CD4-positive, alpha-beta T cell treated with Interleukin-12 subunit alpha and Interleukin-12 subunit beta, for 1 hour (primary cell): ENCODE results near the gene KCNJ11.
"Not testable (repeated sequence)": the region's sequence is repeated elsewhere in the genome, so short reads cannot be mapped to it uniquely, and the experiment has no call there.

Experiments used
- DNase-seq: peaks from one replicate; pipeline ENCODE4 v3.0.0-alpha.2; 2020

The KCNJ11 gene

DNA sequence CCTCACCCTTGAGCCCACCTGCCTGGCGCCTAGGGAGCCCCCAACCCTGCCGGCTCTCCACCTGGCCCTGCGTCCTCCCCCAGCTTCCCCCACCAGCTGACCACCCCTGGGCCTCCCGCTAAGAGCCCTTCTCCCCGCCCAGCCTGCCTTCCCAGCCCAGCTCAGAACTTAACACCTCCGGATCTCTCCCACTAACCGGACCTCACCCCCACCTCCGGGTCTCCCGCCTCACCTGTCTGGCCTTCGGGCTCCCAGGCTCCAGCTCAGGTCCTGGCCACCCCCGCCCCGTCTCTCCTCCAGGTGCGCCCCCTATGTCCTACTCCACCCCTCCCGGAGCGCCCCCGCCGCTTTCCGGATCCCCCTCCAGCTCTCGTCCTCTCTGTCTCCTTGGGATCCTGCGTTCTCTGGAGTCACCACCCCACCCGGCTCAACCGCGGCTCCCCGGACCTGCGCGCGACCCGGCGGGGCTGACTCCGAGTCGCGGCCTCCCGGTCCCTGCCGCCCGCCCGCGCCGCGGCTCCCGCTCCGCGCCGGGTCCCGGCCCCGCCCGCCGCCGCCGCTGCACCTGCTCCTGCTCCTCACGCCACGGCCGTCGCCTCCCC is at the start of gene KCNJ11:
Gene KCNJ11, minus strand, starts transcription at position 51 of the 602 bp plus-strand sequence. CDS start 568 bp downstream, outside the sequence.
- no peak for DNase-seq

DNA sequence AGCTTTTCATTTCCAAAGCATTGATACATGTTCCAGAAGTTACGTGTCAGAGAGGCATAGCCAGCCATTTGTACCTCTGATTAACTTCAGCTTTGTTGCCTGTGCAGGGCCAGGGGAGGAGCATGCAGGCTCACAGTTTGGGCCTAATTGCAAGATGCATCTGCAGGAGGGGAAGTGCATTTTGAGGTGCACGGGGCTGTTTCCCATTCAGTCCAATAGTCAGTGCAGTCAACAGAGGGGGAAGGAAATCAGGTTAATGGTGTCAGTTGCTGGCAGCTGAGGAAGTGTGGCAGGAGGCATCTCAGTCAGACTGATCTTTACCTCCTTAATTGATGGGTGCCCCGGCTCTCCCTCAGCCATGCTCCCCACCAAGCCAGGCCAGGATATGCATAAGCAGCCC is 48.9 kb upstream of the KCNJ11 start:
- DNase-seq = no peak

DNA sequence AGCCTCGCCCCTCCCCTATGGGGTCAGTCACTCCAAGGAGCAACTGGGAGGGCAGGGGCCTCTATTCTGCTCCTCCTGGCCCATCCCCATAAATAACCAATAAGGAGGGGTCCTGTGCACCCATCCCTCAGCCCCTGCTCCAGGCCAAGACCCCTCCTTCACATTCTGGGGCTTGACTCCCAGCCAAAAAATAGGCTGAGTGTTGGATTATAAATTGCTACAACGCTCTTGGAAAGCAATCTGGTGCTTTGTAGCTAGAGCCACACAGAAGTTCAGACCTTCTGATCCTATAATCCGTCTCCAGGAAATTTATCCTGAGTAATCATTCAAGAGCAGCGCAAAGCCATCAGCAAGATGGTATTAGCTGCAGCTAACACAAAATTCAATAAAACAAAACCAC is 45.6 kb upstream of the KCNJ11 start:
- DNase-seq = no peak

DNA sequence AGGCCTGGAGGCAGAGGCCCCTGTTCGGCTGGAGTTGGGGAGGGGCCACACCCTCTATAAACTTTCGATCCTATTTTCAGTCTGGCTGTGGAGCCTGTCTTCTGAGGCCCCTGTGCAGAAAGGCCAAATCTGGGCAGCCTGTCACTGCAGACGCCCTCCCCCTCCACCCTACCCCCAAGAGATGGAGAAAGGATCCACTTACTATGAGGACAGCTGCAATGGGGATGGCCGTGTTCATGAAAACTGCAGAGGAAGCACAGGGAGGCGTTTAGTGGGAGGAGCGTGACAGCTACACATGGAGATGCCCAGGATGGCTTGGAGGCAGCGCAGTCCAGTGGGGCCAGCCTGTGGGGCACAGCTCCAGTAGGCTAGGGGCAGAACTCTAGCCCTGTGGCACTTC is 43.5 kb upstream of the KCNJ11 start:
- no peak for DNase-seq

DNA sequence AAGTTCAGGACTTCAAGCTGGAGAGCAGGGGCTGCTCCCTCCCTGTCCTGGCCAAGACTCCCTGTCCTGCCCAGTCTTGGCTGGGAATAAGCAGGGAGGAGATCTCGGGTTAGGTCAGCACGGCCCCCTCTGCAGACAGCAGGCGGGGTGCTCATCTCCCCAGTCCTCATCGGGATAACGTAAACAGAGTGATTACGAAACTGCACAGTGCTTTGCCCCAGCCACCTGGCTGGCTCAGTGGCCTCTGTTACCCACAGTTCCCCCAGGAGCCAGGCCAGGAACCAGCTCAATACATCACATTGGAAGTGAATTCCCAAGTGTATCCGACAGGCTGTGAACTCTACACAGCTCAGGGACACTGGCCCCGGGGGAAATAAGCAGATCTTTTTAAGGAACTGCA is 42.7 kb upstream of the KCNJ11 start:
- no peak for DNase-seq

DNA sequence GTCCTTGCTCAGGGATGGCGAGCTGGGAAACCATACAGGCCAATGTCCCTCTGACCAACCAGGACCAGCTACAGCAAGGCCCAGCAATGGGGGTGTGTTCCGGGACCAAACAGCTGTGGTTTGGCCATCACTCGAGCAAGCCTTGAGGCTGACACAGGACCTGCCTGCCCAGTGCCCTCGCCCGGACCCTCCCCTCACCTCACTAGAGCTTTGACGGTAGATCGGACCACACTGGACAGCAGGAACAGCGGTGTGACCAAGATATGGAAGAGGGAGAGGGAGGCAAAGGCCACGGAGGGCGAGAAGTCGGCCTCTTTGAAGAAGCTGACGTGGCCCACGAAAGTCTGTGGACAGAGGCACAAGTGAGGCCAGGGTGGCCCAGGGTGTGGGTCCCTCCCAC is 42.2 kb upstream of the KCNJ11 start:
- no peak for DNase-seq

DNA sequence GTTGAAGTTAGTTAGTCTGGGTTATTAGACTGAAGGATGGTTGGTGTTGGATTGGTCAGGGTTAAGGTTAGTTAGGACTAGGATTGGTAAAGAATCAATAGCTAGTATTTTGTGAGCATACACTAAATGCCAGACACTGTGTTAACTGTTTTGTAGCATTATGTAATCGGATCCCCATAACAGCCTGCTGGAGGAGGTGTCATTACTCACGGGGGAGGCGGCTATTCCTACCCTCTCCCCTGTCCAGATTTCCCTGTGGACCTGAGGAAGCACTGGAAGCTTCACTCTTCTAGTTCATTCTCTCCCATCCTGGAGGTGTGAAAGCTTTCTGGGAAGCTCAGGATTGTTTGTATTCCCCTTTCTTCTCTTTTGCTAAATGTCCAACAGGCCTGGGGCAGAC is 40.5 kb upstream of the KCNJ11 start:
- no peak for DNase-seq

DNA sequence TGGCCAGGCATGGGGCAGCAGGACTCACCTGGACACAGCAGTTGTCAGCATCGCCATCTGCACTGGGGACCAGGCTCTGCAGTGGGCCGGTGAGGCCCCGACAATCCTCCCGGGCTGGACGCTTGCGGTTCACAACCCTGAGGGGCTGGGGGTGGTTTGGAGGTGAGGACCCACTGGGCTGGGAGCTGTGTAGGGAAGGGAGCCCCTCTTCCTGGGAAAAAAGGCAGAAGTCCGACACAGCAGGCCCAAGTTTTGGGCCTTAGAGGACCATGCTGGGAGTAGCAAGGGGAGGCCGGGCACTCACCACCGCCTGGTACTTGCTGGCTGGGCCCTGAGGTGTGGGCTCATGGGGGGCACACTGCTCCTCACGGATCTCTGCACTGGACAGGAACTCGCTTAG is 39.8 kb upstream of the KCNJ11 start:
- DNase-seq = no peak

DNA sequence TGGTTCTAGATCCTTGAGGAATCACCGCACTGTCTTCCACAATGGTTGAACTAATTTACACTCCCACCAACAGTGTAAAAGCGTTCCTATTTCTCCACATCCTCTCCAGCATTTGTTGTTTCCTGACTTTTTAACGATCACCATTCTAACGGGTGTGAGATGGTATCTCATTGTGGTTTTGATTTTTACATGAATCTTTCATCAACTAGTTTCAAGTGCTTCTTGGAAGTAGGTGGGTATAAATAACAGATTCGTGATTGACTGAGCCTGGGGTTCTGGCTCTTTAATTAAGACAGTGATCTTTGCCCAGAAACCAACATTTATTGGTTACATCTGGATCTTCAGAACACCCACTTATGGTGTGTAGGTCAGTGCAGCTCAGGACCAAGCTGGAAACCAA is 37.8 kb upstream of the KCNJ11 start:
- DNase-seq = not testable (repeated sequence)

DNA sequence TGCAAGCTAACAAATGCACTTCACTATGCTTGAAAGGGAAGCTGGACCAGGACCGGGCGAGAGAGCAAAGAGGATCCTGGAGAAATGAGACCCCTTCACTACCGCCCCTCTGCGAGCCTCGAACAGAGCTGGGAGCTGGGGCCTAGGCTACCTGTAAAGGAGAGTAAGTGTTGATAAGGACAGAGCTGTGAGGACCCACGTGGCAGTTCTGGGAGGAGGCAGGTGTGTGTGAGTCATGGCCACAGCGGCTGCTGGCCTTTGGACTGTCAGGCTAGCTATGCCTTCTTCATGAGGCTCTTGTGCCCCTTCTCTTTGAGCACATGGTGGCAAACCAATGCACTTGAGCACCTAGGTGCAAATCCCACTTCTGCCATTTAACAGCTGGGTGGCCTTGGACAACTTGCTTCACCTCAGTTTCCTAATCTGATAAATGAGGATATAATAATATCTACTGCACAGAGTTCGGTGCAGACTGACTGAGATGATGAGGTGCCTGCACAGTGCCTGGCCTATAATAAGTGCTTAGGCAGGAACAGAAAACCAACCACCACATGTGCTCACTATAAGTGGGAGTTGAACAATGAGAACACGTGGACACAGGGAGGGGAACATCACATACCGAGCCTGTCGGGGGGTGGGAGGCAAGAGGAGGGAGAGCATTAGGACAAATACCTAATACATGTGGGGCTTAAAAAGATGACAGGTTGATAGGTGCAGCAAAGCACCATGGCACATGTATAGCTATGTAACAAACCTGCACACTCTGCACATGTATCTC is 35.3 kb upstream of the KCNJ11 start:
- DNase-seq = no peak

DNA sequence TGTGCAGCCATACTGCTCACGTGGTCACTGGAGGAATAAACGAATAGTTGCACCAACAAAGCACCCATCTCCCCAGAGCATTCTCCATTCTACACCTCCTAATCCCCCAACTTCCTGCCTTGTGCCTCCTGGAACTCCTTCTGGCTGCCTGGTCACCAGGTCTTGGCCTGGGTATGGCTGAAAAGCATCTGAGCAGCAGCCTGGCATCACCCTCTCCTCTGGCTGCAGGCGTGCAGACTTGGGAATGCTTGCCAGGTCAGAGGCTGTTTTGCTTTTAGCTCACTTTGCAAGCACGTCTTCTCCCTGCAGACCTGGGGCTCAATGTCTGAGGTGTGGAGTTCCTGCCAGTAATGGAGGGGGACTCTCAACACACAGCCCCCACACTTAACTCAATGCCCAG is 33.3 kb upstream of the KCNJ11 start:
- no peak for DNase-seq

DNA sequence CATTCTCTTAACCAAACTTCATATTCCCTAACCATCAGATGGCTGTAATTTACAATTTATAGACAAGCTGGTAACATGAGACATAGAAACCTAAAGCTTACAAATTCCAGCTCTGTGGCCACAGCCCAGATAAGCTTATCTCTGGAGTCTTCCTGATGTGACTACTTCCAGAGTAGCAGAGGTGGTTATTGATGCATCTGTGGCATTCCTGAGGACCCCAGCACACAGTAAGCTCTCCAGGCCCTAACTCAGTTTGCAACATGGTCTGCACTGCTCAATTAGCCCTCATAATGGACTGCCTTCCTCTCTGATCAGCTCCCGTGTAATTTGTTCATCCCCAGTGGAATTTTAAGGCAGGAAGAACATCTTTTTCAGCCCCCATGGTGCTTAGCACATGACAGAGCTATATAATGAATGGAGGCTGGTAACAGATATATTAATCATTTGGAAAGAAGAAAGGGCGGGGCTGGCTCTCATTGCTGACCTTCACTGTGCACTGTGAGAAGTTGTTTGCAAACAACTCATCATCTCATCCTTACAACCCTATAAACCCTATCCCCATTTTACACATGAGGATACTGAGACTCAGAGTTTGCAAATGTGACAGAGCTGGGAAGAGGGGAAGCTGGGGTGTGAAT is 30.1 kb upstream of the KCNJ11 start:
- DNase-seq = no peak

DNA sequence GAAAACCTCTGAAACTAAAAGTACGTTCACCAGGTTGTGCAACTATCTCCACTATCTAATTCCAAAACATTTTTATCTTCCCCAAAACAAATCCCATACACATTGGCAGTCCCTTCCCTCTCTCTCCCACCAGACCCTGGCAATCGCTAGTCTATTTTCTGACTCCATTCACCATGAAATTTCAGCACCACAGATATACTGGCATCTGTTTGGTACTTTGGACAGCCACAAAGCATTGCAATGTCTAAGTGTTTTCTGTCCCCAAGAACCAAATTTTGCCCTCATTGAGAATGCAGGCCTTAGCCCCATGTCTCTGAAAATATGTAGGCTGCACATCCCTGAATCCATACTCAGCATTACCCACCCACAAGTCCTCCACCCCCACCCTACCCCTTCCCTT is 28.0 kb upstream of the KCNJ11 start:
- DNase-seq = no peak

DNA sequence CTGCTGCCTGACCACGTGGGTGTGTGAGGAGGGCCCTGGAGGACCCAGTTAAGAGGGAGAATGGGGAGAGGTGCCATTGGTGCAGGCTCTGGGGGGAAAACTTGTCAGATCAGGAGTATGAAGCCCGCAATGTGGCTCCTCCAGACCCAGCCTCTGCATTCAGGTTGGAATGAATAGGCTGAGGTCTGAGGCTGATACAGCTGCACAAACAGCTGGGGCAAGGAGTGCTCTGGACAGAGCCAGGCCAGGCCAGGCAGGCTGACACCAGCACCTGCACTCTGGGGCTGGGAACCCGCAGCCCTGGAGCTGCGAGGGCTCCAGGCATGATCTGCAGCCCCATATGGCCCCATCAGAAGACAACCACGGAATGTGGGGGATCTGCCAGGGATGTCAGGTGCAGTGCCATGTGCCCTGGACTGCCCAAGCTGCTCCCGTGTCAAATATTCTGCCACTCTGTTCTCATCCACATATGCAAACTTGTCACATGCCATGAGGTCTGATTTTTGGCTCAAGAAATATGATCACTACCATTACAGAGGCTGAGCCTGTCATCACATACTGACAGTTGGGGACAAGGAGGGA is 27.2 kb upstream of the KCNJ11 start:
- no peak for DNase-seq

DNA sequence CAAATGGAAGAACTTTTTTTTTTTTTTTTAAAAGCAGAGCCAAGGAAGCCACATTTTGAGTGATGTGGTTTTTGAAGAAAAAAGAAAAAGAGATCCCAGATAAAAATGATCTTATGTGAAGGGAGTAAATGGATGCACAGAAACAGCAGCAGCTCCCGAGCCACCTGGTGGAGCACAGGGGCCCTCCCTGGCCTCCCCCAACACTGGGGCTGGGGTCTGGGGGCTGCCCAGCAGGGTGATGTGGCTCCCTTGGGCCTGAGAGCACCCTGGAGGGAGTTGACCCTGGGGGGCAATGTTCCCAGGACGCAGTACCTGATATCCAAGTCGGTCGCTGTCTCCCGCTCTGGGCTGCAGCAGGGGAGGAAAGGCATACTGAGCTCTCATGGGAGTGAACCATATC is 26.5 kb upstream of the KCNJ11 start:
- DNase-seq = no peak

DNA sequence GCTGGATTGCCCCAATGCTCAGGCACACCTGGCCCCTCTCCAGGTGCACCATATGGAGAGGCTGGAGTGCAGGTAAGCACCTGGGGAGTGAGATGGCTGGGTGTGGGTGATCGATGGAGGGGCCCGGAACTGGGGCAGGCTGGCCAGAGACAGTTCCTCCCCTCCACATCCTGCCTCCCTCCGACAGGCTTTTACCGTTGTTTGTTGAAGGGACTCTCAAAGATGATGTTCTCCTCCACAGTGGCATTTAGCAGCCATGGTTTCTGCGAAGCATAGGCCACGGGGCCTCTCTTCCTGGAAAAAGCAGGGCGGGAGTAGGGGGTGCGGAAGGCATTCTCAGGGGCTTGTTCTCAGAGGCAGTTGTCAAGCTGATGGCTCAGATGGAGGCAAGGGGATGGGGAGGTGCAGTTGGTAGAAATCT is 25.9 kb upstream of the KCNJ11 start:
- DNase-seq = no peak

DNA sequence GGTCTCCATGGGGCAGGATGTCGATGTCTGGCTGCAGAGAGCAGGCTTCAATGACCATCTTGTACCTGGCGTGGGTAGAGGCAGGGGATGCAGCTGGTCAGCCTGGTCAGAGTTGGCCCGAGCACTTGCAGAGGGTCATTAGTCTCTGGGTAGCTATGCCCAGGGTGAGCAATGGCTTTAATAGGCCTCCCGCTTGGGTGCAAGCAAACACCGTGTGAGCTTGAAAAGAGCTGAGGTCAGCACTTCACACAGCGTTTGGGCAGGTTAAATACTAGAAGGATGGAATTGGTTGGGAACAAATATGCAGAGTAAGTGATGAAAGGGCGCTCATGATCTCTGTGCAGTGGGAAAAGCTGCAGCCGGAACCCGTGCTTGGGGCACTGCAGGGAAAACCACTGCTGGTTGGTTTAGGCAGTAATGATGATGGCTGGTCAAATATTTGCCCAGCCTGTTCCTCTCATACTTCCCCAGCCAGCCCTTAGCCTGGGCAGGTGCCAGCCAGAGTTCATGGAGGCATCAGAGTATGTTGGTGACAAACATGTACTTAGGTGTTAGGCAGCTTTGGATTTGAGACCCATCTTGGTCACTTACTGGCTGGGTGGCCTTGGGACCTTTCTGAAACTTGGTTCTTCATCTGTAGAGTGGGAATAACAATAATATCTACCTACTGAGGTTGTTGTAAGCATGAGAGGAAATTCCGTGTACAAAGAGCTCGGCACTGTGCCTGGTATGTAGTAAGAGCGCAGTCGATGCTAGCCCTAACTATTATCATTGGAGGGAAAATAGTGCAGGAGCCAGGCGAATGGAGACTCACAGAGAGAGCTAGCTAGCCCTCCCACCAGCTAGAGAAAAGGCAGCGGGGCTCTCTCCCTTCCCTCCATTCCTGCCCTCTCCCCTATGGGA is 25.2 kb upstream of the KCNJ11 start:
- no peak for DNase-seq

DNA sequence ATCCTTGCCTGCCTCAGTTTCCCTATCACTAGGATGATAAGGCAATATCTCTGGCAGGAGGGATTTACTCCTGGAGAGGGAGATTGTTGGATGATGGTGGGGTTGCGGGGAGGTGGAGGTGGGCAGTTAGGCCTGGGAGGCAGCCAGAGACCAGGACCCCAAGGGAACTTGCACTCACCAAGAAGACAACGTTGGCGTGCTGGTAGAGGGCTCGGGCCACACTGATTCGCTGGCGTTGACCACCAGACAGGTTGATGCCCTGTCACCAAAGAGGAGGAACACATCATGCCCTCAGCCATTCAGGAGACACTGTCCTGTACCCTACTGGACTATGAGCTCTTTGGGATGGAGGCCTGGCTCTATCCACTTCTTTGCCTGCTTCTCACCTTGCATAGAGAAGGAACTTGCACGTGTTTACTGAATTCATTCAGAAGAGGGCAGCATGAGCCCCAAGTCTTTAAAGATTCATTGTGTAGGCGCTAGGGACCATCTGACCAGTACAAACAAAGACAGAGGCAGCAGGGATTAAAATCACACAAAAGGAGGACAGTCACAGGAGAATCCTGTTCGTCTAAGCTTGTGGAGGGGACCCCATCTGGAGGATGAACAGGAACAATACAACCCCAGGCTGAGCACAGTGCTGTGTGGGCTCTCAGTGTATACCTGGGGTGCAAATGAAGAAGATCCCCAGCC is 24.2 kb upstream of the KCNJ11 start:
- DNase-seq = no peak

DNA sequence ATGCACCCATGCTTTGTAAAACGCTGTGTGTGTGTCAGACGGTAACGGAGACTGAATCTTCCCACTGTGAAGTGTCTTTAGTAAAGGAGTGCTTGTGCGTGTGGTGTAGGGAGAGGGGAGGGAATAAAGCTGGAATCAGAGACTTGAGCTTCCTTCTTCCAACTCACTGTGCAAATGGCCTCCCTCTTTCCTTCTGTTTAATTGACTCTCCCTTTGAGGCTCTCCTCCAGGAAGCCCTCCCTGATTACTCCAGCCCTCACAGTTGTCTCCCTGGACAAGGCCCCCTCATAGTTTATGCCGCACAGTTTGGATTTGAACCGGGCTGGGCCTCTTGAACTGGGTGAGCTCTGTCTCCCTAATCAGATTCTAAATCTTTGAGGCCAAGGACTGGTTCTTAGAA is 23.0 kb upstream of the KCNJ11 start:
- DNase-seq = no peak

DNA sequence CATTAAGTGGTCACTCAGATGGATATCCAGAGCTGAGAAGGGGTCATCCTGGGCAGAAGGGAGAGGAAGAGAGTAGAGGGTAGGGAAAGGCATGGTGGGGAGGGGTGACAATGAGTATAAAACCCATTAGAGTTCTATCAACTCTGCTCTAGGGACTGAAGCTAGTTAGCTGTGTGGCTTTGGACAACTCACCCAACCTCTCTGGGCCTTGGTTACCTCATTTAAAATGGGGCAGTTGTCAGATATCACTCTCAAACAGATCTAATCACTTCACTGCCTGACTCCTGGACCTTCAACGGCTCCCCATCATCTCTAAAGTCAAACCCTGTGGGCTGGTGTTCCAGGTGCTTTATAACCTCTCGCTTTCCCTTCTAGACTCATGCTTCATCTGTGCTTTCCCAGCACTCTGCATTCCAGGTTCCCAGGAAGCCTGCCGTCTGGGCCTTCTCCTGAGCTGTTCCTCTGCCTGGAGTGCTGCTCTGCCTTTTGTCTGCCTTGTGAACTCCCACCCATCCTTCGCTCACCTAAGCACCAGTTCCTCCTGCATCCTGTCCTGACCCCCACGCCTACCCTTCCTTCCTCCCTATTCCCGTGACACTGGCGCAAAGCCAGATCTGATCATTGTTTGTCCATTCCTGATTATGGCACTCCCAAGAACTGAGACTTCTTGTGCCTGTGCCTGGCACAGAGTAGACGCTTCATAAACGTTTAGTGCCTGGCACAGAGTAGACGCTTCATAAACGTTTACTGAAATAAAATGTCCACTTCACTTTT is 22.3 kb upstream of the KCNJ11 start:
- no peak for DNase-seq

DNA sequence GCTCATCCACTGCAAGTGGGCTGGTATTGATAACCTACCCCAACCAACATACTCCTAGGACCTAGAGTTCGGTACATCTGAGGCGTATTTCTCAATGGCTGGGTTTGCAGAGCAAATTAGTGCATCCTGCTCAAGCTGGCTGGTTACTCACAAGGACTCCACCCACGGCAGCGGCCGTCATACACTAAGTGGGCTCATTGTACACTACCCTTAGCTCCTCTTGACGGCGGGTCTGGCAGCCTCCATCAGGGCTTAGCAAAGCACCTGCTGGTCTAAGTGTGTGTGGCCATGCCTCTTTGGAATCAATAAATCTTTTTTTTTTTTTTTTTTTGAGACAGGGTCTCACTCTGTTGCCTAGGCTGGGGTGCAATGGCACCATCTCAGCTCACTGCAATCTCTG is 20.2 kb upstream of the KCNJ11 start:
- no peak for DNase-seq
